Measurements from ENCODE around the gene TULP4.

Gene TULP4

GRCh38 chr6:158431560-158431959, 119.3 kb downstream of the TULP4 start:
- Mint-ChIP-seq H3K4me1 (ENCODE audit: low read depth) (no peaks in the 10 kb centered on the region), H3K9me3 (no peaks in the 10 kb centered on the region), H3K36me3 (ENCODE audit: low read depth) (peaks cover 2% of the 10 kb centered on the region), H3K4me3 (no peak overlapping the region), H3K27me3 (ENCODE audit: low read depth) (no peaks in the 10 kb centered on the region), H3K27ac (no peak overlapping the region)
- DNase-seq (ENCODE audit: low spot score): no peak

GRCh38 chr6:158437571-158437970, 125.3 kb downstream of the TULP4 start:
- no peaks in the 10 kb centered on the region for H3K4me1 Mint-ChIP-seq (ENCODE audit: low read depth)
- no peak for DNase-seq (ENCODE audit: low spot score)
- no peaks in the 10 kb centered on the region for H3K9me3 Mint-ChIP-seq
- H3K36me3 Mint-ChIP-seq (ENCODE audit: low read depth): no peaks in the 10 kb centered on the region
- H3K4me3 Mint-ChIP-seq: no peak overlapping the region
- no peaks in the 10 kb centered on the region for H3K27me3 Mint-ChIP-seq (ENCODE audit: low read depth)
- H3K27ac Mint-ChIP-seq: no peak overlapping the region

- Mint-ChIP-seq H3K9me3 (no peaks in the 10 kb centered on the region), H3K36me3 (ENCODE audit: low read depth) (no peaks in the 10 kb centered on the region), H3K4me1 (ENCODE audit: low read depth) (no peaks in the 10 kb centered on the region)
Measured at GRCh38 chr6:158438226-158438625, 126.0 kb downstream of the TULP4 start.

GRCh38 chr6:158439255-158439654, 127.0 kb downstream of the TULP4 start:
- Mint-ChIP-seq H3K36me3 (ENCODE audit: low read depth) (no peaks in the 10 kb centered on the region), H3K4me1 (ENCODE audit: low read depth) (no peaks in the 10 kb centered on the region), H3K9me3 (no peaks in the 10 kb centered on the region), H3K27me3 (ENCODE audit: low read depth) (no peaks in the 10 kb centered on the region), H3K4me3 (no peak overlapping the region), H3K27ac (no peak overlapping the region)
- no peak for DNase-seq (ENCODE audit: low spot score)

More at GRCh38 chr6:158438226-158438625, 126.0 kb downstream of the TULP4 start:
- no peaks in the 10 kb centered on the region for H3K27me3 Mint-ChIP-seq (ENCODE audit: low read depth)
- no peak for DNase-seq (ENCODE audit: low spot score)
- H3K4me3 Mint-ChIP-seq: no peak overlapping the region
- no peak overlapping the region for H3K27ac Mint-ChIP-seq

GRCh38 chr6:158441716-158442215, 129.5 kb downstream of the TULP4 start:
- no peak overlapping the region for H3K4me3 Mint-ChIP-seq
- H3K27me3 Mint-ChIP-seq (ENCODE audit: low read depth): no peaks in the 10 kb centered on the region
- no peaks in the 10 kb centered on the region for H3K36me3 Mint-ChIP-seq (ENCODE audit: low read depth)
- no peaks in the 10 kb centered on the region for H3K9me3 Mint-ChIP-seq
- H3K27ac Mint-ChIP-seq: no peak overlapping the region
- no peak for DNase-seq (ENCODE audit: low spot score)
- peaks cover 2% of the 10 kb centered on the region for H3K4me1 Mint-ChIP-seq (ENCODE audit: low read depth)

GRCh38 chr6:158442306-158442705, 130.0 kb downstream of the TULP4 start:
- Mint-ChIP-seq H3K27me3 (ENCODE audit: low read depth) (no peaks in the 10 kb centered on the region), H3K9me3 (no peaks in the 10 kb centered on the region), H3K4me3 (no peak overlapping the region), H3K27ac (no peak overlapping the region), H3K36me3 (ENCODE audit: low read depth) (no peaks in the 10 kb centered on the region), H3K4me1 (ENCODE audit: low read depth) (peaks cover 2% of the 10 kb centered on the region)
- no peak for DNase-seq (ENCODE audit: low spot score)

- Mint-ChIP-seq H3K27me3 (ENCODE audit: low read depth) (no peaks in the 10 kb centered on the region), H3K36me3 (ENCODE audit: low read depth) (no peaks in the 10 kb centered on the region), H3K9me3 (no peaks in the 10 kb centered on the region), H3K4me1 (ENCODE audit: low read depth) (peaks cover 2% of the 10 kb centered on the region), H3K4me3 (no peak overlapping the region), H3K27ac (no peak overlapping the region)
- no peak for DNase-seq (ENCODE audit: low spot score)
Measured at GRCh38 chr6:158445426-158446085, 133.3 kb downstream of the TULP4 start.

- Mint-ChIP-seq H3K27ac (no peak overlapping the region), H3K4me3 (no peak overlapping the region), H3K4me1 (ENCODE audit: low read depth) (peaks cover 2% of the 10 kb centered on the region), H3K36me3 (ENCODE audit: low read depth) (no peaks in the 10 kb centered on the region), H3K27me3 (ENCODE audit: low read depth) (no peaks in the 10 kb centered on the region), H3K9me3 (no peaks in the 10 kb centered on the region)
- DNase-seq (ENCODE audit: low spot score): no peak
Measured at GRCh38 chr6:158448856-158449255, 136.6 kb downstream of the TULP4 start.

GRCh38 chr6:158452191-158452590, 139.9 kb downstream of the TULP4 start:
- no peaks in the 10 kb centered on the region for H3K4me1 Mint-ChIP-seq (ENCODE audit: low read depth)
- no peak overlapping the region for H3K27ac Mint-ChIP-seq
- no peak overlapping the region for H3K4me3 Mint-ChIP-seq
- H3K9me3 Mint-ChIP-seq: no peaks in the 10 kb centered on the region
- no peaks in the 10 kb centered on the region for H3K27me3 Mint-ChIP-seq (ENCODE audit: low read depth)
- no peaks in the 10 kb centered on the region for H3K36me3 Mint-ChIP-seq (ENCODE audit: low read depth)
- no peak for DNase-seq (ENCODE audit: low spot score)

- Mint-ChIP-seq H3K9me3 (no peaks in the 10 kb centered on the region), H3K4me1 (ENCODE audit: low read depth) (no peaks in the 10 kb centered on the region), H3K4me3 (no peak overlapping the region), H3K36me3 (ENCODE audit: low read depth) (peaks cover 1% of the 10 kb centered on the region), H3K27me3 (ENCODE audit: low read depth) (no peaks in the 10 kb centered on the region), H3K27ac (no peak overlapping the region)
- DNase-seq (ENCODE audit: low spot score): no peak
Measured at GRCh38 chr6:158457131-158457530, 144.9 kb downstream of the TULP4 start.

GRCh38 chr6:158457616-158458278, 145.5 kb downstream of the TULP4 start:
- Mint-ChIP-seq H3K27me3 (ENCODE audit: low read depth) (no peaks in the 10 kb centered on the region), H3K4me3 (no peak overlapping the region), H3K27ac (no peak overlapping the region), H3K4me1 (ENCODE audit: low read depth) (no peaks in the 10 kb centered on the region), H3K9me3 (no peaks in the 10 kb centered on the region), H3K36me3 (ENCODE audit: low read depth) (peaks cover 1% of the 10 kb centered on the region)
- no peak for DNase-seq (ENCODE audit: low spot score)

GRCh38 chr6:158459726-158460125, 147.5 kb downstream of the TULP4 start:
- DNase-seq (ENCODE audit: low spot score): no peak
- Mint-ChIP-seq H3K4me3 (no peak overlapping the region), H3K27ac (no peak overlapping the region), H3K4me1 (ENCODE audit: low read depth) (no peaks in the 10 kb centered on the region), H3K36me3 (ENCODE audit: low read depth) (peaks cover 2% of the 10 kb centered on the region), H3K27me3 (ENCODE audit: low read depth) (no peaks in the 10 kb centered on the region), H3K9me3 (no peaks in the 10 kb centered on the region)

GRCh38 chr6:158460602-158461169, 148.4 kb downstream of the TULP4 start:
- Mint-ChIP-seq H3K9me3 (no peaks in the 10 kb centered on the region), H3K27me3 (ENCODE audit: low read depth) (no peaks in the 10 kb centered on the region), H3K4me1 (ENCODE audit: low read depth) (no peaks in the 10 kb centered on the region), H3K4me3 (no peak overlapping the region), H3K27ac (no peak overlapping the region), H3K36me3 (ENCODE audit: low read depth) (peaks cover 2% of the 10 kb centered on the region)
- no peak for DNase-seq (ENCODE audit: low spot score)

- H3K36me3 Mint-ChIP-seq (ENCODE audit: low read depth): peaks cover 2% of the 10 kb centered on the region
- H3K9me3 Mint-ChIP-seq: no peaks in the 10 kb centered on the region
- no peak overlapping the region for H3K4me3 Mint-ChIP-seq
- no peak overlapping the region for H3K27ac Mint-ChIP-seq
- no peaks in the 10 kb centered on the region for H3K4me1 Mint-ChIP-seq (ENCODE audit: low read depth)
- no peaks in the 10 kb centered on the region for H3K27me3 Mint-ChIP-seq (ENCODE audit: low read depth)
- no peak for DNase-seq (ENCODE audit: low spot score)
Measured at GRCh38 chr6:158461954-158462353, 149.7 kb downstream of the TULP4 start.
